ENCODE measurements around the gene CHSY1. TPM values are rescaled to one million over a fixed set of nuclear protein-coding genes. Genes with fewer than 3 reads are reported as not detected.

Gene CHSY1
- total and polyA plus RNA-seq, 10 of the 15 experiments (the other 5 are each of a cell fraction or from before 2014, with no cell fraction given): 1.4 to 31.2 (median 10.5) TPM

DNA sequence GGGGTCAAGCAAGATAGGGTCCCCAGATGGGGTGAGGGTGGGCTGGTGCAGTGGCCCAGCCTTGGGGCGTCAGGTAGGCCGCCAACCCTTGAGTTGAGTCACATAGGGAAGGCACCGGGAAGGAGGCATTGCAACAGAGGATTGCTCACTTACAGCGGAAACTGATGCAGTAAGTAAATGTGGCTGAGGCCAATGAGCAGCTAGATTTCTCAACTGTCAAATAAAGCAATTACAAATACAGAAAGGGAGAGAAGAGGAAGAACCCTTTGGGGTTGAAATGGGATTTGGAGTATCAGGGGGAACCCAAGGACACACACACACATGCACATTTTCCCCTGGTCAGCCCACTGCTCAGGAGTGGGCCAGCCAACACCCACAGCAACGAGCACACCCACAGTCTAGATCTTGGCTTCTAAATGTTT lies 44.0 kb downstream of the CHSY1 start (continued):
- TF ChIP-seq CUX1 (IDR thresholded peaks at IDR 0.05; ENCODE audit: insufficient replicate concordance, low read depth, low read length) (no peak), NFYB (IDR thresholded peaks at IDR 0.05; ENCODE audit: insufficient read depth, low read depth, low read length) (no peak), ESRRA (IDR thresholded peaks at IDR 0.05; ENCODE audit: low read length) (no peak)
- TF ChIP-seq, protein P1, sequence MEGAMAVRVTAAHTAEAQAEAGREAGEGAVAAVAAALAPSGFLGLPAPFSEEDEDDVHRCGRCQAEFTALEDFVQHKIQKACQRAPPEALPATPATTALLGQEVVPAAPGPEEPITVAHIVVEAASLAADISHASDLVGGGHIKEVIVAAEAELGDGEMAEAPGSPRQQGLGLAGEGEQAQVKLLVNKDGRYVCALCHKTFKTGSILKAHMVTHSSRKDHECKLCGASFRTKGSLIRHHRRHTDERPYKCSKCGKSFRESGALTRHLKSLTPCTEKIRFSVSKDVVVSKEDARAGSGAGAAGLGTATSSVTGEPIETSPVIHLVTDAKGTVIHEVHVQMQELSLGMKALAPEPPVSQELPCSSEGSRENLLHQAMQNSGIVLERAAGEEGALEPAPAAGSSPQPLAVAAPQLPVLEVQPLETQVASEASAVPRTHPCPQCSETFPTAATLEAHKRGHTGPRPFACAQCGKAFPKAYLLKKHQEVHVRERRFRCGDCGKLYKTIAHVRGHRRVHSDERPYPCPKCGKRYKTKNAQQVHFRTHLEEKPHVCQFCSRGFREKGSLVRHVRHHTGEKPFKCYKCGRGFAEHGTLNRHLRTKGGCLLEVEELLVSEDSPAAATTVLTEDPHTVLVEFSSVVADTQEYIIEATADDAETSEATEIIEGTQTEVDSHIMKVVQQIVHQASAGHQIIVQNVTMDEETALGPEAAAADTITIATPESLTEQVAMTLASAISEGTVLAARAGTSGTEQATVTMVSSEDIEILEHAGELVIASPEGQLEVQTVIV (IDR thresholded peaks at IDR 0.05; ENCODE audit: borderline replicate concordance, partially characterized antibody): no peak

Data from GM12878 (cell line).